Measurements from ENCODE around the gene KITLG.
"Not testable (repeated sequence)": the region's sequence is repeated elsewhere in the genome, so short reads cannot be mapped to it uniquely, and the experiment has no call there.

The KITLG gene

DNA sequence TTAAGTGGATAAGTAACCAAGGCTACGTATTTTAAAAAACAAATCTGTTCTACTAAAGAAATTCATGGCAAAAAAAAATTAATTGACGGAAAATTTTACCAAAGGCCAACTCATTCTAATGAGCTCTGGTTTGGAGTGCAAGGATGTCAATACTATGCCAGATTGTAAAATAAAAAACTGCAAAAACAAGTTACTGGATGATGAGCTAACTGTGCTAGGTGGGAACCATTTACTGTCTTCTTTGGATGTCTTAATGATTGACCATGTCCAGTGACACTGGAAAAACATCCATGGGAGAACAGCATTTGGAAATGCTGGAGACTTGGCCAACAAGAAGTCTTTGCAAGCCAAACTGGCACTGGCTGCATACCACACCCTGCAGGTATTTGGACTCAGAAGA, 41.6 kb downstream of the KITLG start:
- no peak for DNase-seq

DNA sequence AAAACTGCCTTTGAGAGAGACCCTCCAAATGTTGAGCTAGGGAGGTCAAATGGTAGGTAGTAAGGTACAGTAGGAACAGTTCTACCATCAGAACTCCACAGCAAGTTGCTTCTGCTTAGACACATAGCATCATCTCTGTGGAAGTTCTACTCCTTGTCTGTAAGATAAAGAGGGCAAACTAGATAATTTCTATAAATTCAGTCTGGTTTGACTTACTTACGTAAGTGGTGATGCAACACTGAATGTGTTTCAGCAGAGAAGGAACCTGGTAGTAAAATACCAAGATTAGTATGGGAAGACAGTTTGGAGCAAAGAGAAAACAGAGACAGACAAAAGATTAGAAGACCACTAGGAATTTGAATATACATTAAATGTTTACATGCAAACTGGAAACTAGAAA, 42.0 kb downstream of the KITLG start:
- no peak for DNase-seq

DNA sequence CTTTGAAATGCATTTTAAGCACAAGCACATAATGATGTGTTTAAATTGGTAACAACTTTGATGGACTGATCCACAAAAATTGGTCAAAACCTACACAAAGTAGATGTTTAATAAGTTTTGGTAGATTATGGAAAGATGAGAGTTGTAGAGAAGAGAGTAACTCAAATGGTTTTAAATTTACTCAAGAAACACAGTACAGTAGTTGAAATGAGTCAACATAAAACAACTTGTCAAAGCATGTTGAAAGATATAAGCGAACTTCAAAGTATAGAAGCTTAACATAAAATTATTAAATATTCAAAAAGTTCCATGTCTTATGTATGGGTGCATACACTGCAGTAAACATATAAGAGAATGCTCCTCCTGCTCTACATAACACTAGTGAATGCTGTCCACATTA, 49.4 kb downstream of the KITLG start:
- DNase-seq = no peak

DNA sequence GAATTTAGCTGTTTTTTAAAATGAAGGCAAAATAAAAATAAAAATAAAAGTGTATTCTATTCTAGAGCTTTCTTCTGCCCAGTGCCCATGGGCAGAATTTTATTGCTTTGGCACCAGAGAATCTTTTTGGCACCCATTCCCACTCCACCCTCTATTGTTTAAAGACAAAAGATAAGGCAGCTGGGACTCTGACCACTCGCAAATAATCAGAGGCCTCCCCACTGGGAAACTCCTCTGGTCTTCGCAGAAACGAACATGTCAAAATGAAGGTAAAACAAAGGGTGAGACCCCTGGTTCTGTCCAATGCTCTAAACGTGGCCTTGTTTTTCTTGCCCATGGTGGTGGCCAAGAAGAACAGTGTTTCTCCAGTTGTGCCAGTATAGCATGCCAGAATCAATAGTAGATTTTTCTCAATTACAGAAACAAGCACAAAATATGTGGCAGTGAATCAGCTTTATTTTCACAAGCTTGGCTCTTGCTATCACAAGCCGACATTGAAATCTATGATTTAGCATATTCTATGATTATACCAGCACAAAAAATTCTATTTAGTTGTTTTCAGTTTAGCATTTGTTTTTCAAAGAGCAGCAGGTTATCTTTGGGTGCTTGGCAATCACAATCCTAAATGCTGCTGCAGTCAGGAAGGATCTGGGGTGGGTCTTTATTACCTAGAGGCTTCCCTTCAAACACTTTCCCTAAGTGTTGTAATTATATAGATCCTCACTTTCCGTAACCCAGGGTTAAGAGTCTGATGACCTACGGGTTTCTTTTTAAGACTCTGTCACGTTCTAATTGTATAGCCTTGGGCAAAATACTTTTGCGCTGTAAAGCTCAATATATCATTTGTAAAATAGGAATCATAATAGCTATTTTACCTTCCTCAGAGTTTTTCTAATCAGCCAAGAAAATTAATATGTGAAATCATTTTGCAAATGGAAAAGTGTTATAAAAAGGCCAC, 50.5 kb downstream of the KITLG start:
- no peak for DNase-seq

DNA sequence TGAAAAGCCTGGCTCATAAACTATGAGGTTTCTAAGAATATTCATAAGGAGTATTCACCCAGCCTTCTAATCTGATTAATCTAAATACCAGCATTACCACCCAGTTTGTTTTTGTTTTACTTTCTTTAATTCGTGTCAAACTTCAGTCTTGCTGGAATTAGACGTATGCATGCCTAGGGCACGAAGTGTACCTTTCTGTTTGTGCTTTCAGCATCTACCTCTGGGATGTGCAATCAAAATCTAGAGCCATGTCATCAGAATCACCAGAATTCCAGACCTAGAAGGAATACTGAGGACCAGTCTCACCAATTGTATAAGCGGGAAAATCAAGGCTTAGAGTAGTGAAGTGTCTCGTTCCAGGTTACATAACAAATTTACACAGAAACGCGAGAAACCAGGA, 57.3 kb downstream of the KITLG start:
- DNase-seq = no peak

DNA sequence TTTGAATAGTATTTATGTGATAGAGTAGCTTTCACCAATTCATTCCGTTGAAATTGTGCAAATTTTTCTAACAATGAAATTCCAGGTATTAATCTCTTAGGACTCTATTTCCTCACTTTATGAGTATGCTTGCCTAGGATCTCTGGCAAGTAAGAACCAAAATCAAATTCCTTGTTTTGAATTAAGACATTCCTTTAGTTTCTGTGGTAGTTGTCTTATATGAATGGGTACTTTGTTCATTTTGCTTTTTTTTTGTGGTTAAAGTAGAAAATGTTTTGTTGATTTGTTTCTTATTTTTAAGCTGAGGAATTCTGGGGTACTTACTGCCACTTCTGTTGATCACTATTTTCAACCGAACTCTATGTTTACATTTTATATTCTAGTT, 59.8 kb downstream of the KITLG start:
- no peak for DNase-seq

DNA sequence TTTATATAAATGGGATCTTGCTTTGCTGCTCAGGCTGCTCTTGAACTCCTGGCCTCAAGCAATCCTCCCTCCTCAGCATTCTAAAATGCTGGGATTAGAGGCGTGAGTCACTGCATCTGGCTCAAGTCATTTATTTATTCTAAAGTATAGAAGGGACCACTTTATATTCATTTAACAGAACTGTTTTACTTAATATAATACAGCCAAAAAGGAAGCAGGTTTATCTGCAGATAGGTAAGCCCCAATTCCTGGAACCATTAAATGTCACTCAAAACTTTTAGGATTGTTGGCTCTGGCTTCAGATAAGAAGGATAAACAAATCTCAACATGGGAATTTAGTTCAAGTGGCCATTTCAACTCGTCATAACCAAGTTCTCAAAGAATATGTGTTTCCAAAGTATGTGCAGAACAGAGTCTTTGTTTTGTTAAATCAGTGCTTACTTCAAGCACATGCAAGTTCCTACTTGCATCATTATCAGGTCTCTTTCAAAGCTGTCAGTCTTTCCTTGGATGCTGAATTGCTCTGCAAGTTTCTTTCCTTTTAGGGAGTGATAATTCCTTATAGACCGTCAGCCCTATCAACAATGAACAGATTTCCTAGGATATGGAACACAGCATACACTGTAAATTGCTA, 60.4 kb downstream of the KITLG start:
- DNase-seq = no peak

DNA sequence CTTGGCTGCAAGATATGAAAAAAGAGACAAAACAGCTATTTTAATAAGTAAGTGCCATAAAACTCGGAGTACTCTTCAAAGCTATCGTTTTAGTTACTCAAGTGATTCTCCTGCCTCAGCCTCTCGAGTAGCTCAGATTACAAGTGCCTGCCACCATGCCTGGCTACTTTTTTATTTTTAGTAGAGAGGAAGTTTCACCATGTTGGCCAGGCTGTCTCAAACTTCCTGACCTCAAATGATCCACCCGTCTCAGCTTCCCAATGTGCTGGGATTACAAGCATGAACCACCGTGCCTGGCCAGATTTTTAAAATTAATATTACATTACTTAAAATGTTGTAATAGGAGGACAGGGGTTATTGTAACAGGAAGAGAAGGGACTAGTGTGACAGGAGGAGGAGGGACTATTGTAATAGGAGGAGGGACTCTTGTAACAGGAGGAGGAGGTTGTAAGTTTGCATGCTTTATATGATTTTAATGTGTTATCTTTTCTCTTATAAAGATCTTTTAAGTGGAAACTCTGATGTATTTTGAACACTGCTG, 61.3 kb downstream of the KITLG start:
- no peak for DNase-seq

DNA sequence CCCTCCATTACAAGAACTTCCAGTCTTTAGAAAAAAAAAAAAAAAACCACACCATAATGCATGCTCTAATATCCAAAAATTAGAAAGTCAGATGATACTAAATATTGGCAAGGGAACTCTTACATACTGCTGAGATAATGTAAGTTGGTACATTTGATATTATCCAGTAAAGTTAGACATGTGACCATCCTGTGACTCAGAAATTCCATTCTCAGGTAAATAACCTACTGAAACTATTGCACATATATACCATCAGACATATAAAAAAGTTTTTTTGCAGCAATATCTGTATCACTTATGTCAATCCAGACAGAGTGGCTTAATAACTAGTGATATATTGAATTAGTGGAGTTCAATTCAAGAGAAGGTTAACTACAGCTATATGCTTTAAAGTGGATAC, 63.5 kb downstream of the KITLG start:
- DNase-seq = no peak

DNA sequence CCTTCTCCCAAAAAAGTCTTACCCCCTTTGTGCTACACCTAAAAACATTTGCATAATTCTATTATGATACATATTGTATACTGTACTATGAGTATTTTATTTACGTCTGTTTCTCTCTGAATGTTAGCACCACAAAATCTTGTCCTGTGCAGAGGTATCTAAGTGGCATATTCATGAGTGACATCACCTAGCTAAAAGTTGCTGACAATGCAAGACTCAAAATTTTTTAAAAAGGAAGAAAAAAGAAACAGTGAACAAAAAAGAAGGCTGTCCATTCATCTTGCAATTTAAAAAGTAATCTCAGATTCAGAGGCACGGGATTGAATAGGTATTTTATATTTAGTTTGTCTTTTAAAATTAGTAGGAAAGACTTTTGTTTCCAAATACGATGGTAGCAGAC, 69.4 kb downstream of the KITLG start:
- DNase-seq = no peak

DNA sequence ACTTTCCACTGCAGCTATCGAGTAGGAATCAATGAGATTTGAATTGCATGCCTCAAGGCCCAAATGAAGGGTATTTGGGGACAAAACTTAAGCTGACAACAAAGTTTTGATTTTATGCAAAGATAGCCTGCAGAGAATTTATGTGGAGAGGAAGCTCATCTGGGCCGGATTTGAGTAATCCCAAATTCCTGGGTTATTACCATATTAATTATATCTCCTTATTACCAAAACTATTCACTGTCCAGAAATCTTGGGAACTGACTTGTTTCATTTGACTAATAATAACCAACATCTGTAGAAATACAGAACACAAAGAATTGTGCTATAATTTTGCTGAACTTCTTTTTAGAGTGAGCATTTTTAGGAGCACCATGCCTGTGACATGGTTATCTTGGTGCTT, 70.4 kb downstream of the KITLG start:
- no peak for DNase-seq

DNA sequence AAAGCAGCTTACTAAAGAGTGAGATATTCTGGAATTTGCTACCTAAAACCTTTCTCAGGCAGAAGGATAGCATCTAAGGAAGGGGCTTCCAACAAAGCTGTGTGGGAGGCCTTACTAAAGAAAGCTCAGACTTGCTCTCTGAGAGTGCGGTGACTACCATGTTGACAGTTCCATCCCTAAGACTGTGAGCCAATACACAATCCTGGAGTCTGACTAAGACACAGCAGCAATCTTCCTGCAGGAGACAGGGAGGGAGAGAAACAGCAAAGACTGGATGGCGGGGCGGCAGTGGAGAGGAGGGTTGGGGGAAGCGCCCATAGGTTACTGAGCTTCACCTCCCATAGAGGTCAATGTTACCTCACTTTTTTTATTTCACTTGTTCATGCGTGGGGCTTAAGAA, 70.9 kb downstream of the KITLG start:
- no peak for DNase-seq

DNA sequence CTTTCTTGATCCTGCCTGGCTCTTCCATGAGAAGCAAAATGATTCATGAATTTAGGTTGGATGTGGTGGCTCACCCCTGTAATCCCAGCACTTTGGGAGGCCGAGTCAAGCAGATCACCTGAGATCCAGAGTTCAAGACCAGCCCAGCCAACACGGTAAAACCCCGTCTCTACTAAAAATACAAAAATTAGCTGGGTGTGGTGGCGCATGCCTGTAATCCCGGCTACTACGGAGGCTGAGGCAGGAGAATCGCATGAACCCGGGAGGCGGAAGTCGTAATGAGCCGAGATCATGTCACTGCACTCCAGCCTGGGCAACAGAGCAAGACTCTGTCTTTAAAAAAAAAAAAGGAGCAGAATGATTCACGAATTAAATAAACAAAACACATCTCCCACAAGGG, 72.4 kb downstream of the KITLG start:
- DNase-seq = not testable (repeated sequence)

DNA sequence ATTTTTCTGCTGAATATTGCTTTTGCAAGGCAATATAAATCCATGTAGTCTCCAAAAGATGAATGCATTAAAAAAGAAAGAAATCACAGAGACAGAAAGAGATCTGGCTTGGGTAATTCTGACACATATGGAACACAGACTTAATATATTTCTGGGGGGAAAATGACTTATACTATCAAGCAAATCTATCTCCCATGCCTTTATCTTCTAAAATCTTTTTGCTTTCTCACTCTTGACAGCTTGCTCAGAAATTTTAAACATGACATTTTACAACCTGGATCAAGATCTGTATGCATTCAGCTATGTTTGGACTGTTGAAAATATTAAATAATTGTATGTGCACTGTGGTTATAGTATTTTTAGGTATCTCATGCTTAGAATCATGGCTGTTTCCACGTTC, 73.0 kb downstream of the KITLG start:
- no peak for DNase-seq

DNA sequence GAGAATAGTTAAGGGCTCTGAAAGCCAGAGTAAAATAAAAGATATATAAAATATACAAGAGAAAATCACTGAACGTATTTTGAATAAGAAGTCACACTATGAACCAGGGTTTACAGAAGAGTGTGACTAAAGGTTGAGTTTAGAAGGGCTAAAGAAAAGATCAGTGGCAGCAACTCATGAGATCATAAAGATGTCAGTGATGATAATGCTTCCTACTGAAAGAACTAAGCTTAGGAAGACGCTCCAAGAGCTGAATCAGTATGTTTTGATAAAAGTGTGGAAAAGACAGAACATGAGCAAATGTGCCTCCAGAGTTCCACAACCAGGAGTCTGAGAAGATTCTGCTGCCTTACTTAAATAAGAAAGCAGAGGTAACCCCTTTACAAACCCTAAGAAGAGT, 74.6 kb downstream of the KITLG start:
- DNase-seq = no peak

DNA sequence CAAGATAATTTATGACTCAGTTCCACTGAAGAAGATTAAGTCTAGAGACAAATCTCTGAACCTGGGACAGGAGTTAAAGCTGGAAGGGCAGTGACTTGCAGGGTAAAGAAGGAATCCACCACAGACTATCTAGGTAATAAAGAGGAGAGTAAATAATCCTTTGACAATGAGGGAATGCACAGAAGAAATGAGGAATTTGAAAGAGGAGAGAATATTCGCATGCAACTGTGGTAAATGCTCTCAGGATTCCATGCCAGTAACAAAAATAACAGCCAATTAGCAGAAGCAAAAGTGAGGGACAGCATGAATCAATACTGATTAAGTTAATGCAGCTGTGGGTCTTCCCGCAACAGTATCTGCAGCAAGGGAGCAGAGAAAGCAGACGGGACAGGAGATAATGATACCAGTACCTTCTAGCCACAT, 77.0 kb downstream of the KITLG start:
- no peak for DNase-seq

DNA sequence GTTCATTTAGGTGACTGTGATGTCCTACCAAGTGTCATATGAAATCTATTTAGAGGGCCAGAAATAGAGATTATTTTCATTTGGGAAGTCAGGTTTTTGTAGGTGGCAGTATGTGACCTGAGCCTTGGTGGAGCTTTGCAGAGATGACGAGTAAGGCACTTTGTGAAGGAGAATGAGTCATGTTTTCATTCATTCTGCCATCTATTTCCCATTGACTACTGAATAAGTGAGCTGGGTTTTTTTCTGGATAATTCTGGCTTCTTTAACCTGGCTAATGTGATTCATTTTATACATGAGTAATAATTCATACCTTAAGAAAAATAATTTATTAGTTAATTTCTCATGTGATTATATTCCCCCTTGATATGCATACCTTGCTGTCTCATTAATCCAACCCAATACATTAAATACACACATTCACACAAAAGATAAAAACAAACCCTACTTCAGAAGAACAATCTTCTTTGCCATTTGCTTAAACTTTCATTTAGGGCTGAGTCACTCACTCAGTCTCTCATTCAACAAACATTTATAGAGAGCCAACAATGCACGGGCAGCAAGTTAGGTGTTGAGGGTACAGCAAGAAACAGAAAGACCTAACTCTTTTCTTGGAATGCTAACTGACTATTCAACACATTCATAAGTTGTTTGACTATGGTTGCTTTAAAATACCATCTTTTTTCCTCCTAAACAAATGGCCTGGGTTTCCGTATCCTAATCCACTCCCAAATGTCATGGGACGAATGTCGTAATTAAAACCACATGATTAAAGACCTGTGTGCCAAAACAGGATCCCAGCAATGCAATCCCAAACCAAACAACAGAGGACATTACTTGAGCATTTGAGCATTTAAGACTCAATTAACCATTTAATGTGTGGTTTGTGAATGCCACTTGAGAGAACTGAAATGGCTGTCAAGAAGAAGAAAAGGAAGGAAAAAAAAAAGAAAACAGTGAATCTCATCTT, 78.0 kb downstream of the KITLG start:
- DNase-seq = no peak

DNA sequence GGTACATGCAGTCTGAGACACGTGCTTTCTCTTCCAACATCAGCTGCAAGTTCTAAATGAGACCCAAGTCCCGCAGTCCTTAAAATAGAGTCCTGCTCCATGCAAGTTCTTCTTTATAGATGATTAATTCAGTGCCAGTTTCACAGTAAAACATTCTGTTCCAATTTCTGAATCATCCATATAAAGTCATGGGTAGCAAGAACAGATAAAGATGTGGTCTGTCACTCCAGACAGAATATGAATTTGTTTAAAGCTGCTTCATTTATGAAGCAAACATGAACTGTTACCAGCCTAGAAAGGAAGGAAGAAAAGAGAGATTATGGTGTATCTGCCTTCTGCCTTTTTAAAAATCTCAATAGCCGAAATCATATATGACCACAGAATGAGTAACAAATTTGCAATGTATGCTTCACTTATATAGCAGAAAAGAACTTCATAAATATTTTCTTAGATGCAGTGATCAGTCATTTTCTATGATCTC, 83.3 kb downstream of the KITLG start:
- DNase-seq = no peak

DNA sequence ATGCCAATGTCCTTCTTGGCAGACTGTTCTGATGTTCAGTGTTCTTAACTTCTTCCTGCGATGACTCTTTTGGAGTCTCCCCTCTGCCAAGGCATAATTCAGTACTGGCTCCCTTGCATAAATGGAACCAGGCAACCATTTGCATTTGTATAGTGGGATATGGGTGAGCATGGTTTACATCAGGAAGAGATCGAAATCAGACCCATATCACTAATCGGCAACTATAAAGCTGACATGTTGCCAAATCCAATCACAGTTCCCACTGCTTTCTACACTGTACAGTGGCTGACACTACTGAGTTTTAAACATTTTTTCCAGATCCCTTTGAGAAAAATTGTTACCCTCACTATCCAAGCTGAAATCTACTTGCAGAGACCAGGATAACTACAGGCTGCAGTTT, 83.8 kb downstream of the KITLG start:
- no peak for DNase-seq

DNA sequence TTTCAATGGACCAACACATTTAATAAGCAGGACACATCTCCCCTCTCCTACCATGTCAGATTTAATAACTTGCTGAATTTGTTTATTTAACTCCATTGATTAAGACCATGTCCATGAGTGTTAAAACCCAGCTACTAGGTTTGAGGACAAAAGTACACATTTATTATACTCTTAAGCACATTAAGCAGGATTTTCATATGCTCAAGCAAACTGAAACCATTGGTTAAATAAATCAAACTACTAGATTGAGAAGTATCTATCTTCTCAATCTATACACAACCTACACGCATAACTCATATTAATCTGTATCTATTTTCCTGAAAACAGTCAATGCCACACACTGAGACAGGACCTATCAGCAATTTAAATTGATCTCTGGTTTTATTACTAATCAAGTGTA, 85.2 kb downstream of the KITLG start:
- no peak for DNase-seq

DNA sequence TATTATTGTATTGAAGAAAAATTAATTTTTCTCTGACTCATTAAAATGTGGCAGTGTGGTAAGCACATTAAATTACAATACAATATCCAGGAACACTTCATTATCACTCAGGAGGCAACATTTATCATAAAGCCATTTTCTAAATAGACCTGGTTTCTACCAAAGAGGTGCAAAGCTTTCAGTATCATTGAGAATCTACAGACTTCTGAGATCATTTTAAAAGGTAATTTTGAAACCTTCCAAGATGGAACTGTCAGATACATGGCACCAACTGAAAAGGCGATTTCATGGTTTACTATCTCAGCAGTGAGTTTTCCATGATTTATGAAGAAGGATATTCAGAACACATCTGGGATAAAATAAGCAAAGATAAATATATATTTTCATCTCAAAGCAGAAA, 85.8 kb downstream of the KITLG start:
- no peak for DNase-seq

DNA sequence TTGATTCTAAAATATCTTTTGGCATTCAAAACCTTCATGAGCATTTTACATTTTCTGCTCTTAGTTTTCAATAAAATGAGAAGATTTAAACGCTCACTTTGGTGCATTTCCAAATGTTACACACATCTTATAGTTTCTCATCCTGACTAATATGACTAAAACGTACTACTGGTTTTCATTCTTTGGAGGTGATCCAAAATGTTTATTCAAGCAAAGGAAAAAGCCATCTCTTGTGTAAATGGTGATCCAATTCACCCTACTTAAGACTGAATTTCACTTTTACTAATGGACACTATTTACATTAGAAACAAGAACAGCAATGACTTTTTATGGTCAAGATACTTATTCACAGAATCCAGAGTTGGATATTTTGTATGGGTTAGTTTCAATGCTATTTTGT, 86.6 kb downstream of the KITLG start:
- no peak for DNase-seq

DNA sequence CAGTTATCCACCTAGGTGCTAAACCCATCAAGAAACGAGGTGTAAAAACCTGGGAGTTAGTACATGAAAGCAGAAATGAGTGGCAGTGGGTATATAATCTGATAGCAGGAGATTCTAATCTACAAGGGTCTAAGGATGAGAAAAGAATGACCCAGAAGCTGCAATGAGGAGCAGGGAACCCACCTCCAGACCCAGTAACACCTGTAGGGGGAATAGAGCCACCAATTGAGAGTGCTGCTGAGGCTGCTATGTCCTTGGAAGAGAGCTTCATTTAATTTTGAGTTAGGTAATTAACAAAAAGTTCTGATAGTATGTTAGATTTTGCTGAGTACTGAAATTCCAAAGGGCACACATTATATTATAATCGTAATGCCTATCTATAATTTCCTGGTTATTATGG, 89.8 kb downstream of the KITLG start:
- no peak for DNase-seq

Data from SHP77 treated with DMSO at 0.1 percent for 48 hours (cell line).